GM19043 (cell line): Measurements from ENCODE around the gene RPS24.

Source experiments
- ATAC-seq: cut with Tn5 transposase; IDR thresholded peaks from one replicate; pipeline ENCODE4 v1.9.1; 2021; ENCODE audit warnings: low read depth; ENCODE audit not compliant: unreplicated experiment

The RPS24 gene

GRCh38 chr10:78081292-78081691 is 47.6 kb downstream of the RPS24 start:
- no peak for ATAC-seq

- ATAC-seq: no peak
Measured at GRCh38 chr10:78082636-78083035, 49.0 kb downstream of the RPS24 start.
